KMS-11 (cell line): ENCODE data around the gene ADGRG4.

Experiments used
- H2AFZ ChIP-seq: fragments of 200-600 bp; sonication (generic); 2 replicates; pipeline ENCODE4 v1.6.1; 2016; ENCODE audit warnings: antibody characterized with exemption, mixed run types, low read depth
- H3K27ac ChIP-seq: fragments of 200-600 bp; sonication (generic); 2 replicates; pipeline ENCODE4 v1.6.1; 2016; ENCODE audit warnings: mild to moderate bottlenecking, mixed run types
- H3K27me3 ChIP-seq: fragments of 200-600 bp; sonication (generic); 2 replicates; pipeline ENCODE4 v1.6.1; 2017; ENCODE audit warnings: mild to moderate bottlenecking, low read depth, mixed run types, moderate library complexity; ENCODE audit not compliant: insufficient read depth
- H3K36me3 ChIP-seq: fragments of 200-600 bp; sonication (generic); 2 replicates; pipeline ENCODE4 v1.6.1; 2017; ENCODE audit warnings: mild to moderate bottlenecking, mixed run types; ENCODE audit not compliant: insufficient read depth
- H3K4me1 ChIP-seq: fragments of 200-600 bp; sonication (generic); 2 replicates; pipeline ENCODE4 v1.6.1; 2016; ENCODE audit warnings: mild to moderate bottlenecking, low read depth, mixed run types; ENCODE audit not compliant: poor library complexity, severe bottlenecking
- H3K4me2 ChIP-seq: fragments of 200-600 bp; sonication (generic); 2 replicates; pipeline ENCODE4 v1.7.0; 2016; ENCODE audit warnings: mild to moderate bottlenecking, mixed run types
- H3K4me3 ChIP-seq: fragments of 200-600 bp; sonication (generic); IDR thresholded peaks from 2 replicates; pipeline ENCODE4 v1.6.1; 2017; ENCODE audit warnings: low read depth, low read length, mixed read lengths; ENCODE audit not compliant: insufficient read depth
- H3K79me2 ChIP-seq: fragments of 200-600 bp; sonication (generic); 2 replicates; pipeline ENCODE4 v1.6.1; 2016; ENCODE audit warnings: low read depth, mixed run types; ENCODE audit not compliant: insufficient read depth
- H3K9ac ChIP-seq: fragments of 200-600 bp; sonication (generic); 2 replicates; pipeline ENCODE4 v1.6.1; 2016; ENCODE audit warnings: mild to moderate bottlenecking, mixed run types
- H4K20me1 ChIP-seq: fragments of 200-600 bp; sonication (generic); 2 replicates; pipeline ENCODE4 v1.6.1; 2016; ENCODE audit warnings: mild to moderate bottlenecking, mixed run types; ENCODE audit not compliant: insufficient read depth
- TF ChIP-seq, protein P1 (sequence below): fragments of 200-600 bp; sonication (generic); conservative IDR thresholded peaks from 2 replicates; pipeline ENCODE4 v1.6.1; 2017; ENCODE audit warnings: low read depth, mild to moderate bottlenecking, antibody characterized with exemption, low read length, moderate library complexity, mixed read lengths

The ADGRG4 gene

DNA sequence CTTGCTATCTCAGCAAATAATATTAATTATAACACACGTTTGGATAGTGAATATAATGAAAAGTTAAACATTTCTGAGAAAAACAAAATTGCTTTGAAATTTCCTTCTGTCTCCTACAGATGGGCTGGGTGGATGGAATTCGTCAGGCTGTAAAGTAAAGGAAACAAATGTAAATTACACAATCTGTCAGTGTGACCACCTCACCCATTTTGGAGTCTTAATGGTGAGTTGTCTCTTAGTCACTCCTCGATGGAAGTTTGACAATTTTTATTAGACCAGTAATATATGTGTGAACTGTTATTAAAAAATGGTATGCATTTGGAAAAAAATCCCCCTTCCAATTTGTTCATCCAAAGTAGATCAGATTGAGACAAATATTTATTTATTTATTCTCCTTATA, 94.5 kb downstream of the ADGRG4 start:
- Histone ChIP-seq H2AFZ (no peak overlapping the region), H3K79me2 (no peaks in the 10 kb centered on the region), H3K27me3 (no peaks in the 10 kb centered on the region), H3K27ac (no peak overlapping the region), H3K9ac (no peak overlapping the region), H3K36me3 (no peaks in the 10 kb centered on the region), H4K20me1 (no peaks in the 10 kb centered on the region), H3K4me2 (no peak overlapping the region), H3K4me1 (no peaks in the 10 kb centered on the region), H3K4me3 (no peak overlapping the region)
- TF ChIP-seq, protein P1, sequence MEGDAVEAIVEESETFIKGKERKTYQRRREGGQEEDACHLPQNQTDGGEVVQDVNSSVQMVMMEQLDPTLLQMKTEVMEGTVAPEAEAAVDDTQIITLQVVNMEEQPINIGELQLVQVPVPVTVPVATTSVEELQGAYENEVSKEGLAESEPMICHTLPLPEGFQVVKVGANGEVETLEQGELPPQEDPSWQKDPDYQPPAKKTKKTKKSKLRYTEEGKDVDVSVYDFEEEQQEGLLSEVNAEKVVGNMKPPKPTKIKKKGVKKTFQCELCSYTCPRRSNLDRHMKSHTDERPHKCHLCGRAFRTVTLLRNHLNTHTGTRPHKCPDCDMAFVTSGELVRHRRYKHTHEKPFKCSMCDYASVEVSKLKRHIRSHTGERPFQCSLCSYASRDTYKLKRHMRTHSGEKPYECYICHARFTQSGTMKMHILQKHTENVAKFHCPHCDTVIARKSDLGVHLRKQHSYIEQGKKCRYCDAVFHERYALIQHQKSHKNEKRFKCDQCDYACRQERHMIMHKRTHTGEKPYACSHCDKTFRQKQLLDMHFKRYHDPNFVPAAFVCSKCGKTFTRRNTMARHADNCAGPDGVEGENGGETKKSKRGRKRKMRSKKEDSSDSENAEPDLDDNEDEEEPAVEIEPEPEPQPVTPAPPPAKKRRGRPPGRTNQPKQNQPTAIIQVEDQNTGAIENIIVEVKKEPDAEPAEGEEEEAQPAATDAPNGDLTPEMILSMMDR, result no peak

DNA sequence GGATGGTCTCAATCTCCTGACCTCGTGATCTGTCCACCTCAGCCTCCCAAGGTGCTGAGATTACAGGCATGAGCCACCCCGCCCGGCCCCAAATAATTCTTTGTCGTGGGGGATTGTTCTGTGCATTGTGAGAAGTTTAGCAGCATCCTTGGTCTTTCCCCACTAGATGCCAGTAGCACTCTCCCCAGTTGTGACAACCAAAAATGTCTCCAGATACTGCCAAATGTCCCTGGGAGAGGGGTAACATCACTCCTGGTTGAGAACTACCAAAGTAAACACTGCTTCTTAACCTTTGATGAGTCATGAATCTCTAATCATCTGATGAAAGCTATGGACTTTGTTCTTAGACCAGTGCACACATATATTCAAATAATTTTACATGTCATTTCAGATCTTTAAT, 96.2 kb downstream of the ADGRG4 start:
- H3K4me3 ChIP-seq, result no peak overlapping the region
- no peaks in the 10 kb centered on the region for H3K27me3 ChIP-seq
- H3K4me1 ChIP-seq, result no peaks in the 10 kb centered on the region
- H2AFZ ChIP-seq, result no peak overlapping the region
- TF ChIP-seq, protein P1, result no peak
- no peak overlapping the region for H3K9ac ChIP-seq
- no peak overlapping the region for H3K27ac ChIP-seq
- no peaks in the 10 kb centered on the region for H3K79me2 ChIP-seq
- H4K20me1 ChIP-seq, result no peaks in the 10 kb centered on the region
- no peak overlapping the region for H3K4me2 ChIP-seq
- no peaks in the 10 kb centered on the region for H3K36me3 ChIP-seq

DNA sequence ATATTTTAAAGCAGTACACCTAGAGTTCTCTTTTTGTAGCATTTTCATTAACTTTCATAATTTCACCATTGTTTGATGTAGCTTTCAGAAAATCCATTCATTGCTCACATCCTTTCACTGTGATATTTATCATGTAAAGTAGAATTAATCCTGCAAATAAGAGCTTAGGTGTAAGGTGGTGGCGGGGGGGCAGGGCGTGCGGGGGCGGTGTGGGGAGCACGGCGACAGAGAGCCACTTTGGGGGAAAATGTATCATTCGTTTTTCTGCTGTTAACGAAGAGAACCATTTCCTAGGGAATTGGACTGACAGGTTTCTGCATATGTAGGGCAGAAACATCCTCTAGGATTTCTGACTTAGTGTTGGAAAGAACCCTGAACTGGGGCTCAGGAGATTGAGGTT, 104.4 kb downstream of the ADGRG4 start:
- Histone ChIP-seq H4K20me1 (no peaks in the 10 kb centered on the region), H3K27ac (no peak overlapping the region), H3K79me2 (no peaks in the 10 kb centered on the region), H3K36me3 (no peaks in the 10 kb centered on the region), H3K4me3 (no peak overlapping the region), H3K4me1 (no peaks in the 10 kb centered on the region), H3K4me2 (no peak overlapping the region), H2AFZ (no peak overlapping the region), H3K9ac (no peak overlapping the region), H3K27me3 (no peaks in the 10 kb centered on the region)
- TF ChIP-seq, protein P1, result no peak

DNA sequence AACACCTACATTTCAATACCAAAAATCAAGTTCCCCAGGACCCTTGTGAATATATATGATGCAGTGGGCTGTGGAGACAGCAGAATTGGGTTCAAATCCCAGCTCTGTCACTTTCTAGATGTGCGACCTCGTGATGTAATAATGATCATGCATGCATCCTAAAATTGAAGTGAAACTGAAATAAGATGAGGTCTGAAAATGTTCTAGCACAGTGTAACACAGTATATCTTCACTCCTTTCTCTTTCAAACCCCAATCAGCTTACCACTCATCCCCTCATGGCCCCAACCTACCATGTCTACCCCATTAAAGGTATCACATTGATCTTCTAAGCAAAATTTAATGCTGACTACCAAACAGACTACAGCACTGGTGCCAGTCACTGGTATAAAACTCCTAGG, 117.0 kb downstream of the ADGRG4 start:
- H4K20me1 ChIP-seq, result no peaks in the 10 kb centered on the region
- TF ChIP-seq, protein P1, result no peak
- H3K79me2 ChIP-seq, result no peaks in the 10 kb centered on the region
- H3K27ac ChIP-seq, result no peak overlapping the region
- no peak overlapping the region for H2AFZ ChIP-seq
- H3K9ac ChIP-seq, result no peak overlapping the region
- H3K4me2 ChIP-seq, result no peak overlapping the region
- no peaks in the 10 kb centered on the region for H3K27me3 ChIP-seq
- no peak overlapping the region for H3K4me3 ChIP-seq
- no peaks in the 10 kb centered on the region for H3K36me3 ChIP-seq
- no peaks in the 10 kb centered on the region for H3K4me1 ChIP-seq

DNA sequence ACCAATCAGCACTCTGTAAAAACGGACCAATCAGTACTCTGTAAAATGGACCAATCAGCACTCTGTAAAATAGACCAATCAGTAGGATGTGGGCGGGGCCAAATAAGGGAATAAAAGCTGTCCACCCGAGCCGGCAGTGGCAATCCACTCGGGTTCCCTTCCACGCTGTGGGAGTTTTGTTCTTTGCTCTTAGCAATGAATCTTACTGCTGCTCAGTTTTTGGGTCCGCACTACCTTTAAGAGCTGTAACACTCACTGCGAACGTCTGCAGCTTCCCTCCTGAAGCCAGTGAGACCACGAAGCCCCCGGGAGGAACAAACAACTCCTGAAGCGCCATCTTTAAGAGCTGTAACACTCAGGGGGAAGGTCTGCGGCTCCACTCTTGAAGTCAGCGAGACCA, 120.6 kb downstream of the ADGRG4 start:
- H3K4me3 ChIP-seq, result no peak overlapping the region
- H3K79me2 ChIP-seq, result no peaks in the 10 kb centered on the region
- H3K4me2 ChIP-seq, result no peak overlapping the region
- H4K20me1 ChIP-seq, result no peaks in the 10 kb centered on the region
- H3K27me3 ChIP-seq, result no peaks in the 10 kb centered on the region
- H3K4me1 ChIP-seq, result no peaks in the 10 kb centered on the region
- TF ChIP-seq, protein P1, result no peak
- H3K27ac ChIP-seq, result no peak overlapping the region
- H3K9ac ChIP-seq, result no peak overlapping the region
- H2AFZ ChIP-seq, result no peak overlapping the region
- H3K36me3 ChIP-seq, result no peaks in the 10 kb centered on the region
